Endothelial cell of umbilical vein (primary cell): ENCODE data around the gene PLXNA1.

Experiments
- CTCF ChIP-seq, 2 donors: IDR thresholded peaks; 1 replicate in 1 of 2; 2 replicates in 1 of 2; pipeline ENCODE4 v1.5.1; 2011; ENCODE audit warnings: low read length in 2 of 2, mild to moderate bottlenecking in 2 of 2, moderate library complexity in 2 of 2, control low read depth in 1 of 2, inconsistent platforms in 1 of 2, low read depth in 1 of 2; ENCODE audit not compliant: insufficient read depth in 1 of 2; ENCODE audit errors: extremely low read depth in 1 of 2
- EZH2 ChIP-seq: IDR thresholded peaks from 2 replicates; pipeline ENCODE4 v1.6.1; 2012; ENCODE audit warnings: borderline replicate concordance, low read depth, mild to moderate bottlenecking, moderate library complexity, low read length, inconsistent platforms; ENCODE audit not compliant: severe bottlenecking
- FOS ChIP-seq: IDR thresholded peaks from 2 replicates; pipeline ENCODE4 v1.6.1; 2011; ENCODE audit warnings: mild to moderate bottlenecking, low read length, moderate library complexity, borderline replicate concordance; ENCODE audit not compliant: insufficient read depth
- GATA2 ChIP-seq: IDR thresholded peaks from 2 replicates; pipeline ENCODE4 v1.7.0; 2011; ENCODE audit warnings: low read depth, mild to moderate bottlenecking, moderate library complexity, mixed read lengths, low read length; ENCODE audit not compliant: insufficient read length, insufficient read depth
- JUN ChIP-seq: IDR thresholded peaks from 2 replicates; pipeline ENCODE4 v1.6.1; 2011; ENCODE audit warnings: borderline replicate concordance, low read depth; ENCODE audit not compliant: insufficient read length, insufficient read depth
- MAX ChIP-seq: IDR thresholded peaks from 2 replicates; pipeline ENCODE4 v1.6.1; 2011; ENCODE audit not compliant: insufficient read depth, insufficient read length
- MYC ChIP-seq: IDR thresholded peaks from one replicate; pipeline ENCODE4 v1.6.1; 2011; ENCODE audit warnings: mild to moderate bottlenecking, low read depth, low read length
- POLR2A ChIP-seq: IDR thresholded peaks from 2 replicates; pipeline ENCODE4 v1.6.1; 2012; ENCODE audit warnings: low read depth, mild to moderate bottlenecking, control low read depth, low read length
- POLR2AphosphoS5 ChIP-seq: IDR thresholded peaks from 2 replicates; pipeline ENCODE4 v1.6.1; 2012; ENCODE audit warnings: low read depth, mild to moderate bottlenecking, control low read depth, low read length, moderate library complexity; ENCODE audit not compliant: insufficient read depth

- TF ChIP-seq EZH2 (no peak), CTCF (IDR thresholded peaks at IDR 0.05; ENCODE audit: extremely low read depth in 1 of 2, insufficient read depth in 1 of 2, low read depth in 1 of 2, low read length in 2 of 2) (no peak), POLR2A (no peak), JUN (no peak), FOS (no peak), GATA2 (no peak), POLR2AphosphoS5 (no peak), MYC (no peak), MAX (no peak)
These were observed 47.8 kb downstream of the PLXNA1 start for GRCh38 chr3:127030508-127031412.
